Tibial nerve (tissue), 3 donors: ENCODE results near the gene KLC4.

Experiments
- POLR2A ChIP-seq, 2 donors: fragments of 450-650 bp; IDR thresholded peaks; one replicate each; pipeline ENCODE4 v1.6.1; 2017; ENCODE audit warnings: antibody characterized with exemption in 2 of 2, mild to moderate bottlenecking in 2 of 2, moderate library complexity in 2 of 2
- TF ChIP-seq, protein P1 (sequence below), 5 experiments: fragments of 200-600 bp in 3 of 5; fragments of 450-650 bp in 2 of 5; sonication (generic) in 3 of 5; IDR thresholded peaks; one replicate each; pipeline ENCODE4 v1.5.1; 2016 to 2019; ENCODE audit warnings: antibody characterized with exemption in 5 of 5, mild to moderate bottlenecking in 3 of 5, moderate library complexity in 2 of 5

- TF ChIP-seq, protein P1, sequence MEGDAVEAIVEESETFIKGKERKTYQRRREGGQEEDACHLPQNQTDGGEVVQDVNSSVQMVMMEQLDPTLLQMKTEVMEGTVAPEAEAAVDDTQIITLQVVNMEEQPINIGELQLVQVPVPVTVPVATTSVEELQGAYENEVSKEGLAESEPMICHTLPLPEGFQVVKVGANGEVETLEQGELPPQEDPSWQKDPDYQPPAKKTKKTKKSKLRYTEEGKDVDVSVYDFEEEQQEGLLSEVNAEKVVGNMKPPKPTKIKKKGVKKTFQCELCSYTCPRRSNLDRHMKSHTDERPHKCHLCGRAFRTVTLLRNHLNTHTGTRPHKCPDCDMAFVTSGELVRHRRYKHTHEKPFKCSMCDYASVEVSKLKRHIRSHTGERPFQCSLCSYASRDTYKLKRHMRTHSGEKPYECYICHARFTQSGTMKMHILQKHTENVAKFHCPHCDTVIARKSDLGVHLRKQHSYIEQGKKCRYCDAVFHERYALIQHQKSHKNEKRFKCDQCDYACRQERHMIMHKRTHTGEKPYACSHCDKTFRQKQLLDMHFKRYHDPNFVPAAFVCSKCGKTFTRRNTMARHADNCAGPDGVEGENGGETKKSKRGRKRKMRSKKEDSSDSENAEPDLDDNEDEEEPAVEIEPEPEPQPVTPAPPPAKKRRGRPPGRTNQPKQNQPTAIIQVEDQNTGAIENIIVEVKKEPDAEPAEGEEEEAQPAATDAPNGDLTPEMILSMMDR (IDR thresholded peaks at IDR 0.05): no peak
- no peak for TF ChIP-seq POLR2A (IDR thresholded peaks at IDR 0.05)
Observed at GRCh38 chr6:43097502-43097901, 38.1 kb downstream of the KLC4 start.
